Activated gamma-delta T cell treated with Interleukin-2 at 50 U/mL for 16 hours (primary cell): ENCODE measurements around the gene CRYAB.
"Not testable (repeated sequence)": the region's sequence is repeated elsewhere in the genome, so short reads cannot be mapped to it uniquely, and the experiment has no call there.

ENCODE experiments used
- DNase-seq: peaks from one replicate; pipeline ENCODE4 v3.0.0-alpha.2; 2020

Gene CRYAB

DNA sequence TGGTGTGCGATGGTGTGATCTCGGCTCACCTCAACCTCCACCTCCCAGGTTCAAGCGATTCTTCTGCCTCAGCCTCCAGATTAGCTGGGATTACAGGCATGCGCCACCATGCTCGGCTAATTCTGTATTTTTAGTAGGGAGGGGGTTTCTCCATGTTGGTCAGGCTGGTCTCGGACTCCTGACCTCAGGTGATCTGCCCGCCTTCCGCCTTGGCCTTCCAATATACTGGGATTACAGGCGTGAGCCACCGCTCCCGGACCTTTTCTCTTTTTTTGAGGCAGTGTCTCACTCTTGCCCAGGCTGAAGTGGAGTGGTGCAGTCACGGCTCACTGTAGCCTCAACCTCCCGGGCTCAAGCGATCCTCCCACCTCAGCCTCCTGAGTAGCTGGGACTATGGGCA lies 21.6 kb upstream of the CRYAB start:
- DNase-seq = not testable (repeated sequence)

- no peak for DNase-seq
These were observed 21.0 kb upstream of the CRYAB start for GRCh38 chr11:111932611-111932950.

DNA sequence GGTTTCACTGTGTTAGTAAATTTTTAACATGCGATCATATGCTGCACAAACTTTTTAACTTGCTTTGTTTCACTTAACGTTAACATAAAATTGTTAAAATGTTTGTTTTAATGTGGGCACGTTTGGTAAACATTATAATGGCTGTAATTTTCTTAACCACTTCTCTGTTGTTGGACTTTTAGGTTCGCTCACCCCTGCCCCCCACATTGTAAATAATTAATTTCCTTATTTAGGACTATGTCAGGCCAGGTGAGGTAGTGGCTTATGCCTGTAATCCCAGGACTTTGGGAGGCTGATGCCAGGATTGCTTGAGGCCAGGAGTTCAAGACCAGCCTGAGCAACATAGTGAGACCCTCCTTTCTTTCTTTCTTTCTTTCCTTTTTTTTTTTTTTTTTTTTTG lies 18.9 kb upstream of the CRYAB start:
- no peak for DNase-seq

- DNase-seq = peak; percentile 94
These were observed 15.2 kb upstream of the CRYAB start for GRCh38 chr11:111926505-111927391.

DNA sequence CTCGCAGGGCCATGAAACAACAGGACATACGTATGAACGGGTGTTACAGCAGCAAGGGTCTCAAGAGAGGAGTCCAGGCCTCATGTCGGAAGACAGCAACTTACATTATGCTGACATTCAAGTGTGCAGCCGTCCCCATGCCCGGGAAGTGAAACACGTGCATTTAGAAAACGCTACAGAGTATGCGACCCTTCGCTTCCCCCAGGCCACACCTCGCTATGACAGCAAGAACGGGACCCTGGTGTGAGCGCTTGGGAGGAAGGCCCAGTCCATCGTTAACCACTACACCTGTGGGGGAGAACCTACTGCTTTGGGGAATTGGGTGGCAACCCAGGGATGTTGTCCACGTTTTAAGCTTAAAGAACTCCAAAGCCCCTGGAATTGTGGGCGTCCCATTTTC lies 14.4 kb upstream of the CRYAB start:
- no peak for DNase-seq

DNA sequence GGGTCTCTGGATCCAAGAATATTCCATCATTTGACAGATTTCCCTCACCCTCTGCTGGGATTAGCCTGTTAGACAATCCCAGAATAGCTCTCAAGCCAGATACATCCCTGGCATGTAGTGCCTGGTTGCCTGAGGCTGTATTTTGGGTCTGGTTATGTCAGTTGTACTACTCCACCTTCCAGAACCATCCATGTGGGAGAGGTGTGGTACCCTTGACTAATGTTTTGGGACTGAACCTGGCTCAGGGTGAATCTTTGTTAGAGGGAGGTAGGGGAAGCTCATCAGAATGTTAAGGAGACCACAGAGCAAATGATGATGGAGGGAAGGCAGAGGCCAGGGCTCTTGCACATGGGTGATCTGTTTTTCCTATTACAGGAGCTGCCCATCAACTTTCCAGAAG lies 12.4 kb upstream of the CRYAB start:
- DNase-seq = no peak

- DNase-seq = no peak
These were observed 11.8 kb upstream of the CRYAB start for GRCh38 chr11:111923351-111923788.

DNA sequence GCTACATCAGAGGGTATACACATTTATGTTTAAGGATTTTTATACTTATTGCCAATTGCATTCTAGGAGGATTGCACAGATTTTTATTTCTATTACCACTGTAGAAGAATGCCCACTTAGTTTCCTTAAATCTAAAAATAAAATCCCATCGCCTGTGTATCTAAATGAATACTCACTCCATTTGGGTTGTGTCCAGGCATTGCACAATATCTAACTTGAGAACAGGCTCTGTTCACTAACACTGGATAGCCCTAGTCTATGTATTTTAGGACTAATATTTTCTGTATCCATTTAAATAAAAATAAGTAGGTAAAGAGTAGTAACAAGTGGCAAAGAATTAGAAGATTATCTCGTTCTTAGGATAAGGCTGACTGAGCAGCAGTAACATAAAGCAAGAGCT lies 11.2 kb upstream of the CRYAB start:
- no peak for DNase-seq

DNA sequence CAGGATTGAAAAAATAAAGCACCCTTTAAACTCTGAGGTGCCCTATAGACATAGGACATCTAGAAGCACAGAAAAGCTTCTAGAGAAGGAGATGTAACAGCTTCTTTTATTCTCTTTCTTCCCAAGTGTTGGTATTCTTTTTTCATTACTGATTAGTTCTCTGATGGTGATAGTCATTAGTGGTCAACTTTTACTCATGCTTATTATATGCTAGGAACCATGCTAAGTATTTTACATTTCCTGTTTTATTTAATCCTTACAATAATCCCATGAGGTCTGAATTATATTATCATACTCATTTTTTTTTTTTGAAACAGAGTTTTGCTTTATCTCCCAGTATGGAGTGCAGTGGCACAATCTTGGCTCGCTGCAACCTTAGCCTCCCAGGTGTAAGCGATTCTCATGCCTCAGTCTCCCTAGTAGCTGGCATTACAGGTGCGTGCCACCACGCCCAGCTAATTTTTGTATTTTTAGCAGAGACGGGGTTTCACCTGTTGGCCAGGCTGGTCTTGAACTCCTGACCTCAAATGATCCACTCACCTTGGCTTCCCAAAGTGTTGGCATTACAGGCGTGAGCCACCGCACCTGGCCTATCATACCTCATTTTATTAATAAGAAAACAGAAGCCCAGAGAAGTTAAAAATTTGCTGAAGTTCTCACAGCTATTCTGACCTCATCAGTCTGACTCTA lies 10.1 kb upstream of the CRYAB start:
- no peak for DNase-seq

- no peak for DNase-seq
These were observed 9.3 kb upstream of the CRYAB start for GRCh38 chr11:111920908-111921307.

- DNase-seq = no peak
These were observed 7.1 kb upstream of the CRYAB start, which contains the start of gene C11orf52 for GRCh38 chr11:111918390-111919256. Gene C11orf52, plus strand, starts transcription at chr11:111918913. Its CDS starts 60 bp downstream, at chr11:111918973.

GRCh38 chr11:111917788-111918187 lies 6.2 kb upstream of the CRYAB start:
- no peak for DNase-seq

DNA sequence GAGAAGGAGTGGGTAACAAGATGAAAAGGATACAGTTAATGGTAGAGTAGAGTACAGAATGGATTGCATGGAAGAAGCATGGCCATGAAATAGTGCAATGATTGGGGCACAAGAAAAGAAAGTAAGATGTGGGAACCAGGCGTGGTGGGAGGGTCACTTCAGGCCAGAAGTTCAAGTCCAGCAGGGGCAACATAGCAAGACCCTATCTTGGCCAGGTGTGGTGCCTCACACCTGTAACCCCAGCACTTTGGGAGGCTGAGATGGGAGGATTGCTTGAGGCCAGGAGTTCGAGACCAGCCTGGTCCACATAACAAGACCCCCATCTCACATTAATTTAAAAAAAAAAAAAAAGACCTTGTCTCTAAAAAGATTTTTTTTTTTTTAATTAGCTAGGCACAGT lies 5.7 kb upstream of the CRYAB start:
- no peak for DNase-seq

DNA sequence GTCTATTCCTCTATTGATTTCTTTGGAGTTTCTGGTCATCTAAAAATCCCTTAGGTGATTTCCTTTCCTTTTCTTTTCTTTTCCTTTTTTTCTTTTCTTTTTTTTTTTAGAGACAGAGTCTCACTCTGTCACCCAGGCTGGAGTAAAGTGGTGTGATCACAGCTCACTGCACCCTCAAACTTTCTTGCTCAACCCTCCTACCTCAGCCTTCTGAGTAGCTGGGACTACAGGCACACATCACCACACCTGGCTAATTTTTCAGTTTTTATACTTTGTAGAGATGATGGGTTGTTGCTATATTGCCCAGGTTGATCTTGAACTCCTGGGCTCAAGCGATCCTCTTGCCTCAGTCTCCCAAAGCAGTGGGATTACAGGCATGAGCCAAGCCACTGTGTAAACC lies 5.2 kb upstream of the CRYAB start:
- no peak for DNase-seq

DNA sequence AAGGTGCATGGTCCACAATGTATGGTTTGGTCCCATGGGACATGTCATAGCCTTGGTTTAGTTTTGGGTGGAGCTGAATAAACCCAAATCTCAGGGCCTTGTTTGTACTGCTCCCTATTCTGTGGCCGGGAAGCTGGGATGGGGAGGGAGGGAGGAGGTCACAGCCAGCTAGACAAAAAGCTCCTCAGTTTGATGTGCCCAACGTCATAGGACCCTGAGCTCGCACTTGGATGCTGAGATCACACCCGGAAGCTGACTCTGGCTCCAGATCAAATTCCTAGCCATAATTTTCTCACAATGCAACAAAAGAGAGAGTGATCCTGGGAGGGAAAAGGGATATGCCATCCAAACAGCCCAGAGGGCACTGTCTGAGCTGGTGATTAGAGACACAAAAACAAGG lies 2.4 kb upstream of the CRYAB start:
- DNase-seq = no peak

DNA sequence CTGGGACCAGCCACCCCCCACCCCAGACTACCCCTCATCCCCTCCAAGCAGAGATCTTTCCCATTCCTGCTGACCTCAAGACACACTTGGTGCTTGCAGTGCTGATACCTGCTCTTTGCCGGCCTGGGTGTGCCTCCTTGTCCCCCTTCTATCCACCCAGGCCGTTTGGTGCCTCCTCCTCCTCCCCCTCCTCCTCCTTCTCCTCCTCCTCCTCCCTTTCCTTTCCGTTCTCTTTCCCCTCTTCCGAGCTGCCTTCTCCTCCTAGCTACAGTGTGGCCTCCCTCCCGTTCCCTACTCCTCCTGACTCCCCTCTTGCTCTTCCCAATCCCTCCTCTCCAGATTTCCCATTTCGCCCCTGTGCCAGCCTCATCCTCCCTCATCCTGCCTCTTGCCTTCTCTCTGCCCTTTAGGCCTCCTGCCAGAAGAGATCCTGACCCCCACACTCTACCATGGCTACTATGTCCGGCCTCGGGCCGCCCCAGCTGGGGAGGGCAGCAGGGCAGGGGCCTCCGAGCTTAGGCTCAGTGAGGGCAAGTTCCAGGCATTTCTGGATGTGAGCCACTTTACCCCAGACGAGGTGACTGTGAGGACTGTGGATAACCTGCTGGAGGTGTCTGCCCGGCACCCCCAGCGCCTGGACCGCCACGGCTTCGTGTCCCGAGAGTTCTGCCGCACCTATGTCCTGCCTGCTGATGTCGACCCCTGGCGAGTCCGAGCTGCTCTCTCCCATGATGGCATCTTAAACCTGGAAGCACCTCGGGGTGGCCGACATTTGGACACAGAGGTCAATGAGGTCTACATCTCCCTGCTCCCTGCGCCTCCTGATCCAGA lies 1.7 kb upstream of the CRYAB start:
- no peak for DNase-seq

DNA sequence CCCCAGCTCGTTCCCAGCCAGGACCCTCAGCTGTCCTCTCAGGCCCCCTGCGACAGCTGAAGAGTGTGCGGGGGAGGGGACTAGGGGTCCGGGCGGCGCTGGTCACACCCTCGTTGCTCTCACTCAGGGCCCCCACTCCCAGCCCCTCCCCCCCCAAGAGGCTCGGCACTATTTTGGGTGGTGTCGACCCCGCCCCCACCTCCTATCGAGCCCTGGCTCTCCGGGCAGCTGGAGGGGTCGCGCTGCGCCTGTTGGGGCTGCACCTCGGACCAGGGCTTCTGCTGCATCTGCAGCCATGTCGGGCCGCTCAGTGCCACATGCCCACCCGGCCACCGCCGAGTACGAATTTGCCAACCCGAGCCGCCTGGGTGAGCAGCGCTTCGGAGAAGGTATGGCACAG lies 965 bp upstream of the CRYAB start, which contains the start of gene HSPB2:
HSPB2 (plus strand) TSS at position 200 of the 400 bp plus-strand sequence; CDS start at position 296, 96 bp downstream.
- DNase-seq = no peak

DNA sequence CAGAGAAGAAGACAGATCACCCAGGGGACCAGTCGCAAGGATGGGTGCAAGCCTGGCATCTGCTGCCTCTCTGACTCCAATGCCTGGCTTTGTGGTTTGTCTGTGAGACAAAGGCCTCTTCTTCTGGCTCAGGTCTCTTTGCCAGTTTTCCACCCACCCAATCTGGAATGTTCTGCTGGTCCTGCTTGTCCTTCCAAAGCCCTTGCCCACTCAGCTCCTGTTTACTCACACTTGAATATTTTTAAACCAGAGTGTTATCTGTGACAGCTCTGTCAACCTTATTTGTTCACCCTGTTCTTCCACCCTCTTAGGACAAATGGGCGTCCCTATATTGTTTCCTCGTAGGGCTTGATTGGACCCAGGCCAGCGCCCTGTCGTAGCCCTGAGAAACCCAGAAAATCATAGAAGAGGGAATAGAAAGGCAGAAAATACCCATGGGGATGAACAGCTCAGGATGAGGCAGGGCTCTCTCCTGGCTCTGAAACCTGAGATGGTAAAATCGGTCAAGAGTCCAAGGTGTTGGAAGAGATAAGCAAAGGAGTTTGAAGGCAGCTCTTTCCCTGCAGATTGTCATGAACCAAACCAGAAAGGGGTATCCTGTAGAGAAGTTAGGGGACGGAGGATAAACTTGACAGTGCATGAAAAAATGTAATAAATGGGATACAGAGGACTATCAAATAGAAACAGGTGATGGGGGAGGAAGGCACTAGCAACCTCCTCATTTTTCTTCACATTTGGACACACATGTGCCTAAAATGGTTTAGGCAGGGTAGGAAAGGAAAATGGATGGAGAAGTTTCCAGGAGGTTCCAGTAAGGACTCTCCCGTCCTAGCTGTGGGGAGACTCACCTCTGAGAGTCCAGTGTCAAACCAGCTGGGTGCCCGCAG lies 651 bp downstream of the CRYAB start:
- no peak for DNase-seq

DNA sequence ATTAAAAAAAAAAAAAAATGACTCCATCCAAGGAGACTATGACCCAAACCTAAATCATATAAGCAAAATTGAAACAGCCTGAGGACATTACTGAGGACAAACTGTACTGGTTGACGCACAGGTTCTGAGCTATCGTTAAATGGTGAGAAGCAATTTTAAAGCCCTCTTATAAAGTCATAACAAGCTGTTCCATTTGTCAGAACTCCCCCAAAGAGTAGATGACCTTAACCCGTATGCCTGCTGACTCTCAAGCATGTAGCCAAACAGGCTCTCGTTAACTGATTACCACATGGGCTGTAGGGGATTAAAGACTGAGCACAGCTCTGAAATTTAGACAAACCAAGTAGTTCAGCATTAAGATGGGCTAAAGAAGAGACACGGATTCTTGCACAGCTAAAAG lies 2.2 kb downstream of the CRYAB start:
- no peak for DNase-seq

DNA sequence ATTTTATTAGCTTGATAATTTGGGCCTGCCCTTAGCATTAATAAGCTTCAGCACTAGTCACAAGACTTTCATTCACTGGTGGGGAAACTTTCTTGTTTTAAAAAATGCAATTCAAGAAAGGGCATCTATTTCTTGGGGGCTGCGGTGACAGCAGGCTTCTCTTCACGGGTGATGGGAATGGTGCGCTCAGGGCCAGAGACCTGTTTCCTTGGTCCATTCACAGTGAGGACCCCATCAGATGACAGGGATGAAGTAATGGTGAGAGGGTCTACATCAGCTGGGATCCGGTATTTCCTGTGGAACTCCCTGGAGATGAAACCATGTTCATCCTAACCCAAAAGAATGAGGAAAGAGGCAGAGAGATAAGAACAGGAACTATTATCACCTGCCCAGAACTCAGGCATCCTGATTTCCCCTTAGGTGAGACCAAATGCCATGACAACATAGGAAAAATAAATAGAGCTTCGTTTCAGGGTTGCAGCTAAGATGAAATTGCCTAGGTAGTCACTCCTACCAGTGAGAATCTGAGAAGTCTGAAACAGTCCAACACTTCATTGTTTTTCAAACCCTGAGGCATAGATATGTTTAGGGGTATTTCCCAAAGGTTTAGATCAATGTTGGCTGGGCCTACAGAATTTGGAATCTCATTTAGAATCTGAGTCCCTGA lies 2.8 kb downstream of the CRYAB start:
- DNase-seq = no peak

- DNase-seq = no peak
These were observed 4.9 kb downstream of the CRYAB start for GRCh38 chr11:111906680-111907079.
